ENCODE measurements around the gene HSPB2.

HSPB2 gene

GRCh38 chr11:111941963-111942362 is 29.4 kb downstream of the HSPB2 start:
- DNase-seq, result no peak

GRCh38 chr11:111942829-111943228 is 30.3 kb downstream of the HSPB2 start:
- no peak for DNase-seq

GRCh38 chr11:111944139-111944538 is 31.6 kb downstream of the HSPB2 start:
- no peak for DNase-seq

GRCh38 chr11:111944651-111945051 is 32.1 kb downstream of the HSPB2 start:
- no peak for DNase-seq

- no peak for DNase-seq
Observed at GRCh38 chr11:111945198-111945597, 32.7 kb downstream of the HSPB2 start.

- DNase-seq, result no peak
Observed at GRCh38 chr11:111946499-111946898, 34.0 kb downstream of the HSPB2 start.

- DNase-seq, result no peak
Observed at GRCh38 chr11:111947143-111947542, 34.6 kb downstream of the HSPB2 start.

- DNase-seq, result no peak
Observed at GRCh38 chr11:111949519-111950426, 37.2 kb downstream of the HSPB2 start.

- no peak for DNase-seq
Observed at GRCh38 chr11:111951565-111951964, 39.0 kb downstream of the HSPB2 start.

- DNase-seq, result no peak
Observed at GRCh38 chr11:111954154-111954553, 41.6 kb downstream of the HSPB2 start.

GRCh38 chr11:111957663-111958444 is 45.3 kb downstream of the HSPB2 start:
- no peak for DNase-seq

GRCh38 chr11:111960916-111961315 is 48.4 kb downstream of the HSPB2 start:
- DNase-seq, result no peak

- no peak for DNase-seq
Observed at GRCh38 chr11:111961389-111962300, 49.1 kb downstream of the HSPB2 start.
